Vagina (tissue), 2 donors: Measurements from ENCODE around the gene OR10AD1. TPM values are rescaled to one million over a fixed set of nuclear protein-coding genes. Genes with fewer than 3 reads are reported as not detected.

Experiments
- DNase-seq, 2 donors: peaks; one replicate each; pipeline ENCODE4 v3.0.0-alpha.2; 2017; ENCODE audit errors: extremely low spot score in 2 of 2
- H3K27ac ChIP-seq: fragments of 200-600 bp; sonication (generic); one replicate; pipeline ENCODE4 v1.5.1; 2019
- H3K27me3 ChIP-seq: fragments of 200-600 bp; sonication (generic); one replicate; pipeline ENCODE4 v1.5.1; 2019
- H3K36me3 ChIP-seq, 2 donors: fragments of 200-600 bp; sonication (generic); one replicate each; pipeline ENCODE4 v1.5.1; 2017 to 2019
- H3K4me1 ChIP-seq: fragments of 200-600 bp; sonication (generic); one replicate; pipeline ENCODE4 v1.5.1; 2019
- H3K4me3 ChIP-seq, 2 donors: fragments of 200-600 bp; sonication (generic); 1 replicate in 1 of 2; 2 replicates in 1 of 2; pipeline ENCODE4 v1.5.1; 2016 to 2019
- H3K9me3 ChIP-seq: fragments of 200-600 bp; sonication (generic); one replicate; pipeline ENCODE4 v1.5.1; 2019
- POLR2A ChIP-seq, 2 donors: fragments of 450-650 bp; IDR thresholded peaks; one replicate each; pipeline ENCODE4 v1.6.1; 2017; ENCODE audit warnings: antibody characterized with exemption in 2 of 2, mild to moderate bottlenecking in 2 of 2, moderate library complexity in 2 of 2
- POLR2AphosphoS5 ChIP-seq, 2 donors: sonication (generic); formaldehyde crosslinking; IDR thresholded peaks; one replicate each; pipeline ENCODE4 v1.9.0; 2017; ENCODE audit warnings: antibody characterized with exemption in 2 of 2, mild to moderate bottlenecking in 2 of 2, low read depth in 1 of 2; ENCODE audit not compliant: insufficient read depth in 1 of 2
- intact Hi-C: fragments of 100-400 bp; cut with DNase I; formaldehyde crosslinking; loops from one replicate; pipeline ENCODE4 v1.15.1; 2023
- total RNA-seq: library from RNA; depleted of rRNA; stranded (reverse); fragments of >200 nt; gene quantifications from one replicate; pipeline ENCODE4 v1.2.3, GENCODE V29; 2016
- TF ChIP-seq, protein P1 (sequence below), 3 experiments: fragments of 450-650 bp in 2 of 3; fragments of 200-600 bp in 1 of 3; sonication (generic) in 1 of 3; IDR thresholded peaks; one replicate each; pipeline ENCODE4 v1.5.1; 2017 to 2019; ENCODE audit warnings: antibody characterized with exemption in 3 of 3, mild to moderate bottlenecking in 2 of 3, moderate library complexity in 2 of 3

Gene OR10AD1
- total RNA-seq, 1 donor from 2014 or later: not detected

DNA sequence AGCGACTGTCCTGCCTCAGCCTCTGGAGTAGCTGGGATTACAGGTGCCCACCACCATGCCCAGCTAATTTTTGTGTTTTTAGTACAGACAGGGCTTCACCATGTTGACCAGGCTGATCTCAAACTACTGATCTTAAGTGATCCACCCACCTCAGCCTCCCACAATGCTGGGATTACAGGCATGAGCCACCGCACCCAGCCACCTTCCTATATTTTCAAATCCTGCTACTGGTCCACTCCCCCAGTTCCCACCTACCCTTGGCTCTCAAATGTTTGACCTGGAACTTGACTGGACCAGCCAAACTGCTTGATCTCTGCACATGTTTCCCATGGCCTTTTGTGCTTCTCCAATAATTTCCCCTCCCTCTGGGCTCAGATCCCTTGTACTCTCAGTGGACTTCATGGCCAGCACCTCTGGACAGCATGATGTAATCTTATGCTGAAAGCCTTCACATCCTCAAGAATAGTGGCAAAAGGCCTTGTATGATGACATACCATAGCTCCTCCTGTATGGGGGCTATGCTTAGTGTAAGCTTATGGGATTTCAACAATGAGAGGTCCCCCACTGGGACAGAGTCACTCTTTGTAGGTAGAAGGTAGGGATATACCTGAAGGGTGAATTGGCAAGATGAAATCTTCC, 22.1 kb downstream of the OR10AD1 start:
- no peak overlapping the region for H3K4me3 ChIP-seq
- no peak for TF ChIP-seq POLR2A (IDR thresholded peaks at IDR 0.05)
- TF ChIP-seq, protein P1, sequence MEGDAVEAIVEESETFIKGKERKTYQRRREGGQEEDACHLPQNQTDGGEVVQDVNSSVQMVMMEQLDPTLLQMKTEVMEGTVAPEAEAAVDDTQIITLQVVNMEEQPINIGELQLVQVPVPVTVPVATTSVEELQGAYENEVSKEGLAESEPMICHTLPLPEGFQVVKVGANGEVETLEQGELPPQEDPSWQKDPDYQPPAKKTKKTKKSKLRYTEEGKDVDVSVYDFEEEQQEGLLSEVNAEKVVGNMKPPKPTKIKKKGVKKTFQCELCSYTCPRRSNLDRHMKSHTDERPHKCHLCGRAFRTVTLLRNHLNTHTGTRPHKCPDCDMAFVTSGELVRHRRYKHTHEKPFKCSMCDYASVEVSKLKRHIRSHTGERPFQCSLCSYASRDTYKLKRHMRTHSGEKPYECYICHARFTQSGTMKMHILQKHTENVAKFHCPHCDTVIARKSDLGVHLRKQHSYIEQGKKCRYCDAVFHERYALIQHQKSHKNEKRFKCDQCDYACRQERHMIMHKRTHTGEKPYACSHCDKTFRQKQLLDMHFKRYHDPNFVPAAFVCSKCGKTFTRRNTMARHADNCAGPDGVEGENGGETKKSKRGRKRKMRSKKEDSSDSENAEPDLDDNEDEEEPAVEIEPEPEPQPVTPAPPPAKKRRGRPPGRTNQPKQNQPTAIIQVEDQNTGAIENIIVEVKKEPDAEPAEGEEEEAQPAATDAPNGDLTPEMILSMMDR (IDR thresholded peaks at IDR 0.05): no peak
- no peak for TF ChIP-seq POLR2AphosphoS5 (IDR thresholded peaks at IDR 0.05; ENCODE audit: insufficient read depth in 1 of 2, low read depth in 1 of 2)
- no peak for DNase-seq
- intact Hi-C loops: no loop called here
- no peak overlapping the region for H3K27ac ChIP-seq
- peaks cover 16% of the 10 kb centered on the region for H3K4me1 ChIP-seq
- H3K9me3 ChIP-seq: no peaks in the 10 kb centered on the region
- no peaks in the 10 kb centered on the region for H3K27me3 ChIP-seq
- H3K36me3 ChIP-seq: no peaks in the 10 kb centered on the region

DNA sequence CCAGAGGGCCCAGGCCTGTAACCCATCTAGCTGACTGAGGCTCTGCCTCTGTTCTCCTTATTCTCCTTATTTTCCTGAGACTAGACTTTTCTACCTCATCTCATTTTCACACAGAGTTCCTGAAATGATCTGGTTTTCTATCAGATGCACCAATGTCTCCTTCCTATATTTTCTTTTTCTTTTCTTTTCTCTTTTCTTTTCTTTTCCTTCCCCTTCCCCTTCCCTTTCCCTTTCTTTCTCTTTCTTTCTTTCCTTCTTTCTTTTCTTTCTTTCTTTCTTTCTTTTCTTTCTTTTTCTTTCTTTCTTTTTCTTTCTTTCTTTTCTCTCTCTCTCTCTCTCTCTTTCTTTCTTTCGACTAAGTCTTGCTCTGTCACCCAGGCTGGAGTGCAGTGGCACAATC, 22.7 kb downstream of the OR10AD1 start:
- H3K27me3 ChIP-seq: no peaks in the 10 kb centered on the region
- DNase-seq: no peak
- peaks cover 16% of the 10 kb centered on the region for H3K4me1 ChIP-seq
- no peak overlapping the region for H3K4me3 ChIP-seq
- no peaks in the 10 kb centered on the region for H3K9me3 ChIP-seq
- no peak overlapping the region for H3K27ac ChIP-seq
- intact Hi-C loops: no loop called here
- no peaks in the 10 kb centered on the region for H3K36me3 ChIP-seq
- TF ChIP-seq POLR2AphosphoS5 (IDR thresholded peaks at IDR 0.05; ENCODE audit: insufficient read depth in 1 of 2, low read depth in 1 of 2): no peak
- TF ChIP-seq, protein P1 (IDR thresholded peaks at IDR 0.05): no peak

DNA sequence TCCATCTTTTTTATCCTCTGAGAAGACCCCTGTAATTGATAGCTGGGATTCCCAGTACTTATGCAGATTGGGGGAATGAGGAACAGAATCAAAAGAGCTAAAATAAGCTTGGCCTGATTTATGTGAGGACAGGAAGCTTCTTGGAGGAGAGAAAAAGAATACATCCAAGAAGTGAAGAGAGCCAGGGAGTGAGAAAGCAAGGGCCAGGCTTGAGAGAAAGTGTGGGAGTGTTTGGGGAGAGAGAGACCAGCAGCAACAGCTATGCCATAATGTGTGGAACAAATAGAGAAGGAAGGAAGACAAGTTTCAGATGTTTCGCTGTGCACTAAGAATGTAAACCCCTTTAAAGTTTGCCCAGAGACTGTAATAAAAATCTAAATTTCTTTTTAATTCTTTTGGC, 23.6 kb downstream of the OR10AD1 start:
- Histone ChIP-seq H3K27me3 (no peaks in the 10 kb centered on the region), H3K36me3 (no peaks in the 10 kb centered on the region), H3K4me3 (no peak overlapping the region), H3K9me3 (no peaks in the 10 kb centered on the region), H3K4me1 (peaks cover 13% of the 10 kb centered on the region), H3K27ac (no peak overlapping the region)
- DNase-seq: no peak
- no peak for TF ChIP-seq POLR2AphosphoS5 (IDR thresholded peaks at IDR 0.05; ENCODE audit: insufficient read depth in 1 of 2, low read depth in 1 of 2)
- intact Hi-C loops: no loop called here

DNA sequence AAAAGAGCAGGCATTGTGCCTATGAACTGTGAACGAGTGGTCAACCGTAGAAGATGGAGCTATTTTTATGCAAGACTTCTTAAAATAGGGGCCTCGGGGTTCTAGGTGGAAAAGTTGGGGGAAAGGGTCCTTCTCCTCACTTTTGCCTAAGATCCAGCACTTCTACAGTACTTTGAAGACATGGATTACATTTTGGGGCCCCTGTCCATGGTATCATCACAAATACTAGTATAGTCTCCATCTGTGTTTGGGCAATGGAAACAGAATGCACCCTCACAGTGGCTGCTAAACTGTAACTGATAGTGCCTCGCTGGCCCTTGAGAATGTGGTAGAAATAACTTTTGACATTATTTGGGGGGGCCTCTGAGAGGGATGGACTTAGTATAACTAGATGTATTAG, 25.1 kb downstream of the OR10AD1 start:
- no peak overlapping the region for H3K27ac ChIP-seq
- TF ChIP-seq POLR2A (IDR thresholded peaks at IDR 0.05) (no peak), POLR2AphosphoS5 (IDR thresholded peaks at IDR 0.05; ENCODE audit: insufficient read depth in 1 of 2, low read depth in 1 of 2) (no peak)
- TF ChIP-seq, protein P1 (IDR thresholded peaks at IDR 0.05): no peak
- no peaks in the 10 kb centered on the region for H3K9me3 ChIP-seq
- intact Hi-C loops: no loop called here
- H3K4me3 ChIP-seq: no peak overlapping the region
- no peaks in the 10 kb centered on the region for H3K36me3 ChIP-seq
- no peaks in the 10 kb centered on the region for H3K27me3 ChIP-seq
- DNase-seq: no peak
- H3K4me1 ChIP-seq: peaks cover 4% of the 10 kb centered on the region

DNA sequence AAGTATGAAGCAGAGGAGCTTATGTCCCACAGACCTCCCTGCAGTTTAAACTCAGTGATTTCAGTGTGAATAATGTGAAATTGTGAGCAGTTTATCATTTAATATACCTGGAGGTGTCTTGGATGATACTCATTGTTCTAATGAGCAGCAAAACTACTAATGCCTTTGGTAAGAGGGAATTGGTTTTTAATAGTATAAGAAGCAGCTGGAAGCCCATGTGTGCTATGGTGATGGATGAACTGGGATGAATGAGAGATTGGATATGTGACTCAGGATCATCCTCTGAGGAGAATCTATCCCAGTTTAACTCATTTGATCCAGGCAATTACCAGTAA, 26.7 kb downstream of the OR10AD1 start:
- no peak for DNase-seq
- H3K9me3 ChIP-seq: no peaks in the 10 kb centered on the region
- intact Hi-C loops: no loop called here
- TF ChIP-seq POLR2A (IDR thresholded peaks at IDR 0.05) (no peak), POLR2AphosphoS5 (IDR thresholded peaks at IDR 0.05; ENCODE audit: insufficient read depth in 1 of 2, low read depth in 1 of 2) (no peak)
- TF ChIP-seq, protein P1 (IDR thresholded peaks at IDR 0.05): no peak
- no peaks in the 10 kb centered on the region for H3K4me1 ChIP-seq
- H3K27ac ChIP-seq: no peak overlapping the region
- no peaks in the 10 kb centered on the region for H3K27me3 ChIP-seq
- no peaks in the 10 kb centered on the region for H3K36me3 ChIP-seq
- no peak overlapping the region for H3K4me3 ChIP-seq
